Activated T-cell treated with anti-CD3 and anti-CD28 coated beads, Interleukin-2, amount 50 U/mL, for 72 hours (primary cell): ENCODE results near the gene MOB3C. TPM values are rescaled to one million over a fixed set of nuclear protein-coding genes. Genes with fewer than 3 reads are reported as not detected.

ENCODE experiments used
- ATAC-seq, 2 donors: fragments of 150-1000 bp; cut with Tn5 transposase; replicated peaks in 1 of 2; 2 replicates each; pipeline ENCODE4 v1.10.0; 2021; ENCODE audit warnings: moderate library complexity in 2 of 2, mild to moderate bottlenecking in 1 of 2
- DNase-seq, 2 donors: peaks; one replicate each; pipeline ENCODE4 v3.0.0; 2021 to 2022; ENCODE audit warnings: mixed read lengths in 1 of 2
- H3K27ac Mint-ChIP-seq: one replicate; pipeline ENCODE4 v1.8.0; 2022; ENCODE audit warnings: mild to moderate bottlenecking, moderate library complexity, mixed read lengths
- H3K27me3 Mint-ChIP-seq: one replicate; pipeline ENCODE4 v1.8.0; 2022; ENCODE audit warnings: low read depth, mixed read lengths
- H3K36me3 Mint-ChIP-seq, 2 donors: one replicate each; pipeline ENCODE4 v1.8.0; 2022; ENCODE audit warnings: mixed read lengths in 2 of 2, mild to moderate bottlenecking in 1 of 2; ENCODE audit not compliant: insufficient read depth in 2 of 2
- H3K4me1 Mint-ChIP-seq: one replicate; pipeline ENCODE4 v1.8.0; 2022; ENCODE audit warnings: low read depth, mixed read lengths
- H3K4me3 Mint-ChIP-seq, 2 donors: one replicate each; pipeline ENCODE4 v1.8.0; 2022; ENCODE audit warnings: mild to moderate bottlenecking in 2 of 2, mixed read lengths in 2 of 2, moderate library complexity in 2 of 2
- H3K9me3 Mint-ChIP-seq, 2 donors: one replicate each; pipeline ENCODE4 v1.8.0; 2022; ENCODE audit warnings: mixed read lengths in 2 of 2
- total RNA-seq, 2 donors: library from RNA; stranded (reverse); gene quantifications; one replicate each; pipeline ENCODE4 v1.2.3, GENCODE V29; 2022

Gene MOB3C
- total RNA-seq, 2 donors from 2014 or later: 13.3 to 13.7 TPM

- ATAC-seq: no peak
- Mint-ChIP-seq H3K4me1 (peaks cover under 1% of the 10 kb centered on the region), H3K4me3 (no peak overlapping the region), H3K9me3 (no peaks in the 10 kb centered on the region), H3K36me3 (peaks cover 0 to 3% of the 10 kb centered on the region in 2 donors), H3K27ac (no peak overlapping the region), H3K27me3 (no peaks in the 10 kb centered on the region)
- no peak for DNase-seq
These were observed 41.3 kb downstream of the MOB3C start for GRCh38 chr1:46575300-46575699.

GRCh38 chr1:46571691-46572225 lies 44.9 kb downstream of the MOB3C start:
- Mint-ChIP-seq H3K4me3 (no peak overlapping the region), H3K27me3 (no peaks in the 10 kb centered on the region), H3K36me3 (peaks cover 2 to 4% of the 10 kb centered on the region in 2 donors), H3K4me1 (no peaks in the 10 kb centered on the region), H3K27ac (no peak overlapping the region), H3K9me3 (no peaks in the 10 kb centered on the region)
- DNase-seq: no peak
- ATAC-seq: no peak

DNA sequence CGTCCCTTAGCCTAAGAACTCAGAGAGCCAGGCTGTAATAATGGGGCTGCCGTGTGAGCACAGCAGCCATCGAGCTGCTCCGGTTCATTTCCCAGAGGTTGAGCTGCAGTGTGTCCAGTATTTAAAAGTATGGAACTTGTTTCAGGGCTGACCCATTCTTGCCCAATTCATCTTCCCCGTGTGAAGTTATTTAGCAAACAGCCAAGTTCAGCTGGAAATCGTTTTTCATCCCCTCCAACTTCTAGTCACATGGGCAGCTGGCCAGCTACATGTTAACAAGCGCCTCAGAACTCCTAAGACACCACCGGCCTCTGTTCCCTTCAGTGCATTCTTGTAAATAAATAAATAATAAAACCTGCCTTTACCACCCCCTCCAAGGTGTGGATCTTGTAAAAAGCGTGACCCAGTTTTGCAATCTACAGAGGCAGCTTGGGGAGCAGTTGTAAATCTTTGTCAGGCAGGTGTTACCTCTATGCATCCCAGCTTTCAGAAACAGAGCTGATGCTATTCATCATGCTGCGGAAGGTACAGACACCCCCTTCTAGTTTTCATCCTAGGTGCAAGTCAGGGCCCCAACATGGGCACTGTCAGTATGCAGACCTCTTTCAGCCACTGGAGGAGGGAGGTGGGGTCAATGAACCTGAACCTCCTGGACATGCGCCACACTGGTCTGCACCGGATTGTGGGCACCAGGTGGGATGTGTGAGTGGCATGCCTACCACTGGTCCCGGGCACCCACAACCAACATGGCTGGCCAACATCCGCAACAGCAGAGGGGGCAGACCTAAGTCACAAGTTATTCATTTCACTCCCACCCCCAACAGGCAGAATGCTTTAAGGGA lies 46.5 kb downstream of the MOB3C start:
- no peak for DNase-seq
- no peak for ATAC-seq
- no peak overlapping the region for H3K4me3 Mint-ChIP-seq
- H3K9me3 Mint-ChIP-seq: no peaks in the 10 kb centered on the region
- H3K27me3 Mint-ChIP-seq: no peaks in the 10 kb centered on the region
- H3K4me1 Mint-ChIP-seq: no peaks in the 10 kb centered on the region
- no peak overlapping the region for H3K27ac Mint-ChIP-seq
- peaks cover 2 to 9% of the 10 kb centered on the region in 2 donors for H3K36me3 Mint-ChIP-seq

GRCh38 chr1:46569116-46569515 lies 47.5 kb downstream of the MOB3C start:
- no peaks in the 10 kb centered on the region for H3K27me3 Mint-ChIP-seq
- H3K4me1 Mint-ChIP-seq: no peaks in the 10 kb centered on the region
- DNase-seq (no peak), ATAC-seq (no peak)
- no peaks in the 10 kb centered on the region for H3K9me3 Mint-ChIP-seq
- H3K27ac Mint-ChIP-seq: no peak overlapping the region
- peaks cover 2 to 10% of the 10 kb centered on the region in 2 donors for H3K36me3 Mint-ChIP-seq
- H3K4me3 Mint-ChIP-seq: no peak overlapping the region

DNA sequence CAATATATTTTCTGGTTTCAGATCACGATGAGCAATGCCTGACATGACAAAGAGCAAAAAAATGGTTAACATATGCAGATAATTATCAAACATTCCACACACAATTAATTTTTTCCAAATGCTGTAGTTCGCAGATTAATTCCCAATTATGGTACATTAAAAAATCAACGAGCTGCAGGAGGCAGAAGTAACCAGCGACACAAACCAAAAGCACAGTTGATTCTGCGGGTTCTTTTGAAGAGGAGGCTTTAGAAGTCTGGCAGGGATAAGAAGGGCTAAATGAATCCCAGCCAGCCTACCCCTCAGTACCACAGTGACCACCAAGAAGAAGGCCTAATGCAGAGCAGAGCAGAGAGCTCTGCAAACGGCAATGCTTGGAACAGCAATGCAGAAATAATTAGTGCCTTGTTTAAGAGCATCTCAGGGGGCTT lies 48.1 kb downstream of the MOB3C start:
- no peak overlapping the region for H3K4me3 Mint-ChIP-seq
- DNase-seq (no peak), ATAC-seq (no peak)
- H3K4me1 Mint-ChIP-seq: no peaks in the 10 kb centered on the region
- no peaks in the 10 kb centered on the region for H3K9me3 Mint-ChIP-seq
- H3K27me3 Mint-ChIP-seq: no peaks in the 10 kb centered on the region
- peaks cover 2 to 10% of the 10 kb centered on the region in 2 donors for H3K36me3 Mint-ChIP-seq
- H3K27ac Mint-ChIP-seq: no peak overlapping the region

DNA sequence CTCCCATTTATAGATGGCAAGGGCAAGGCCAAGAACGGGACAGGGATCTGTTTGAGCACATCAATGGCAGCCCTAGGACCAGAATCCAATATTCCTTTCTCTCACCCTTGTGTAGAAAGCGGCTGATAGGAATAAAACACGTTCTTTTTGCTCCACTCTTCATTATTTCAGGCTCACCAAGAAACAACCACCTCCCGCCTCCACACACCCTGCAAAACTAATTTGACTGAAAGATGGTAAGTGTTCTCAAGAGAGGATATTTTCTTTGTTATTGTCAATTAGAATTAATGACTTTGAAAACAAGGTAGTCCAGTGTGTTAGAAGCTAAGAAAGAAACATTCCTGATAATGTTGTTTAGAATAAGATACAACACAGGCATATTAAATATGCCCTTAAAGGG lies 53.3 kb downstream of the MOB3C start:
- ATAC-seq: no peak
- H3K36me3 Mint-ChIP-seq: peaks cover 2 to 10% of the 10 kb centered on the region in 2 donors
- no peaks in the 10 kb centered on the region for H3K9me3 Mint-ChIP-seq
- no peak overlapping the region for H3K4me3 Mint-ChIP-seq
- no peaks in the 10 kb centered on the region for H3K27me3 Mint-ChIP-seq
- H3K4me1 Mint-ChIP-seq: no peaks in the 10 kb centered on the region
- H3K27ac Mint-ChIP-seq: no peak overlapping the region
- DNase-seq: no peak

GRCh38 chr1:46562498-46562897 lies 54.1 kb downstream of the MOB3C start:
- no peaks in the 10 kb centered on the region for H3K4me1 Mint-ChIP-seq
- H3K27ac Mint-ChIP-seq: no peak overlapping the region
- H3K36me3 Mint-ChIP-seq: peaks cover 0 to 8% of the 10 kb centered on the region in 2 donors
- ATAC-seq (no peak), DNase-seq (no peak)
- H3K4me3 Mint-ChIP-seq: no peak overlapping the region
- H3K9me3 Mint-ChIP-seq: no peaks in the 10 kb centered on the region
- H3K27me3 Mint-ChIP-seq: no peaks in the 10 kb centered on the region

GRCh38 chr1:46558966-46559365 lies 57.6 kb downstream of the MOB3C start:
- Mint-ChIP-seq H3K4me1 (no peaks in the 10 kb centered on the region), H3K9me3 (no peaks in the 10 kb centered on the region), H3K36me3 (no peaks in the 10 kb centered on the region), H3K27ac (no peak overlapping the region), H3K4me3 (no peak overlapping the region), H3K27me3 (no peaks in the 10 kb centered on the region)
- ATAC-seq (no peak), DNase-seq (no peak)

DNA sequence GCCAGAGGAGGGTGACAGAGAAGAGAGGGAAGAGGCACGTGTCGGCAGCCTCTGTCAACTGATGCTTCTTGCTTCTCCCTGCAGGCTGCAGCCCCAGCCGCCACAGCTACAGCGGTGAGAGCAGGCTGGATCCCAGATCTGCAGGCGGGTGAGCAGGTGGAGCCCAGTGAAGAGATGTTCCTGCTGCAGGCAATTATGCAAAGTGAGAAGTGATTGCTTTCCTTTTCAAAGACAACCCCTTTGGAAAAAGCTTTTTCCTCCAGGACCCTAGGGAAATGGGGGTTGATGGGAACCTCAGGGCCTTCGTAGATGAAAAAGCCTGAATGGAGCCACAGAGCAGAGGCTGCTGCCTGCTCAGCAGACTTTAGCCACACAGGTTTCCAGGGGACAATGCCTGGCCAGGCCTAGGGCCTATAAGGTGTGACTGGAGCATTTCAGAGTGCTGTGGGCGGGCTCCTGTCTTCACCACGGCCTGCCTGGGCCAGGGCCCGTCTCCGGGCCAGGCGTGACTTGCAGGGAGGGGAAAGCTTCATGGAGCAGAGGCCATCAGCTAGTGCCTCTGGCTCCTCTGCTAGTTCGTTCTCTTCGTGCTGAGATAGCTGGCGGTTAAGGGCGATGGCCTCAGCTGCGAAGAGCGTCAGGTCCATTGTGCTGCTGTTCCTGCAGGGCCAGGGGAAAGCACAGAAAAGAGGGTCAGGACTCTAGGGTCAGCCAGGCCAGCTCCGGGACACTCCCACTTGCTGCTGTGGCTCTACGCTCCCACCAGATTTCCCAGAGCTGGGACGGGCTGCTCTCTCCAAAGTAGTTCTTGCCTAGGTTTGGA lies 58.3 kb downstream of the MOB3C start:
- ATAC-seq: no peak
- Mint-ChIP-seq H3K27me3 (no peaks in the 10 kb centered on the region), H3K4me3 (no peak overlapping the region), H3K36me3 (no peaks in the 10 kb centered on the region), H3K27ac (no peak overlapping the region), H3K4me1 (no peaks in the 10 kb centered on the region), H3K9me3 (no peaks in the 10 kb centered on the region)
- no peak for DNase-seq

Other genes with a start within 250 kb of the MOB3C start
- 1 to 10 TPM; 5.1 to 8.8 TPM for gene FAAH, start 222.5 kb downstream of the MOB3C start, total RNA-seq
- under 1 TPM in 1 of 2 donors, not detected in 1; 0.37 TPM for gene DMBX1, start 127.0 kb downstream of the MOB3C start, total RNA-seq
- not detected for gene KNCN, start 65.2 kb downstream of the MOB3C start, total RNA-seq
- 10 to 100 TPM; 35.5 to 37.5 TPM for gene MKNK1, start 12.5 kb downstream of the MOB3C start, total RNA-seq
- 10 to 100 TPM; 45.7 to 47.5 TPM for gene ATPAF1, start 51.6 kb upstream of the MOB3C start, total RNA-seq
- gene TEX38, start 55.0 kb upstream of the MOB3C start, total RNA-seq: under 1 TPM in 1 of 2 donors, not detected in 1; 0.65 TPM
- gene EFCAB14, start 102.3 kb upstream of the MOB3C start, total RNA-seq: 10 to 100 TPM; 48.6 to 50.3 TPM
- gene CYP4B1, start 182.2 kb upstream of the MOB3C start, total RNA-seq: not detected